Caco-2 (cell line): Measurements from ENCODE around the gene AK9. TPM values are rescaled to one million over a fixed set of nuclear protein-coding genes. Genes with fewer than 3 reads are reported as not detected.

Source experiments
- BruUV-seq: library from RNA; stranded (reverse); fragments of 400-500 nt; replicated peaks from 2 replicates; lab custom pipeline; 2021; lab: Mats Ljungman, UMichigan
- CTCF ChIA-PET: fragments of 300-600 bp; sonication (Branson Sonifier 250); formaldehyde crosslinking; loops from one replicate; lab custom pipeline; 2022; ENCODE audit warnings: antibody characterized with exemption; lab: Charles Lee
- POLR2A ChIA-PET: fragments of 300-600 bp; sonication (Branson Sonifier 250); formaldehyde crosslinking; loops from one replicate; lab custom pipeline; 2022; ENCODE audit warnings: antibody characterized with exemption; lab: Charles Lee
- DNase-seq, 2 experiments: peaks; one replicate each; pipeline versions ENCODE4 v3.0.0 to v3.0.0-alpha.2; 2020 to 2022
- H3K27me3 ChIP-seq: replicated peaks from 2 replicates; pipeline ENCODE4 v1.6.0; 2011; ENCODE audit warnings: low read length; ENCODE audit not compliant: control insufficient read depth, insufficient read depth
- H3K36me3 ChIP-seq: 2 replicates; pipeline ENCODE4 v1.5.1; 2011; ENCODE audit warnings: low read length; ENCODE audit not compliant: control insufficient read depth, insufficient read depth
- H3K4me1 ChIP-seq: fragments of 250-450 bp; sonication (Bioruptor Pico); 2 replicates; pipeline ENCODE4 v1.5.1; 2020; ENCODE audit warnings: mild to moderate bottlenecking
- H3K4me3 ChIP-seq: 2 replicates; pipeline ENCODE4 v1.5.1; 2011; ENCODE audit warnings: low read depth, mild to moderate bottlenecking, control low read depth, low read length
- H3K9me3 ChIP-seq: fragments of 250-450 bp; sonication (Bioruptor Pico); 2 replicates; pipeline ENCODE4 v1.5.1; 2020; ENCODE audit warnings: mild to moderate bottlenecking, moderate library complexity
- H3K27ac Mint-ChIP-seq: one replicate; pipeline ENCODE4 v1.8.0; 2022; ENCODE audit warnings: mixed read lengths; ENCODE audit not compliant: unreplicated experiment
- H3K27me3 Mint-ChIP-seq: one replicate; pipeline ENCODE4 v1.8.0; 2022; ENCODE audit warnings: mixed read lengths; ENCODE audit not compliant: insufficient read depth, unreplicated experiment
- H3K36me3 Mint-ChIP-seq: one replicate; pipeline ENCODE4 v1.8.0; 2022; ENCODE audit warnings: mild to moderate bottlenecking, mixed read lengths; ENCODE audit not compliant: insufficient read depth, unreplicated experiment
- H3K4me1 Mint-ChIP-seq: one replicate; pipeline ENCODE4 v1.8.0; 2022; ENCODE audit warnings: low read depth, mixed read lengths; ENCODE audit not compliant: unreplicated experiment
- H3K4me3 Mint-ChIP-seq: one replicate; pipeline ENCODE4 v1.8.0; 2022; ENCODE audit warnings: mild to moderate bottlenecking, moderate library complexity, mixed read lengths; ENCODE audit not compliant: unreplicated experiment
- H3K9me3 Mint-ChIP-seq: one replicate; pipeline ENCODE4 v1.8.0; 2022; ENCODE audit warnings: mixed read lengths; ENCODE audit not compliant: unreplicated experiment
- intact Hi-C: fragments of 100-400 bp; cut with micrococcal nuclease; formaldehyde crosslinking; loops from one replicate; pipeline ENCODE4 v1.10.0; 2022; ENCODE audit not compliant: unreplicated experiment
- total RNA-seq: library from RNA; stranded (reverse); gene quantifications from 2 replicates; pipeline ENCODE4 v1.2.3, GENCODE V29; 2022
- TF ChIP-seq, protein P1 (sequence below), 2 experiments: fragments of 200-600 bp in 1 of 2; IDR thresholded peaks; 1 replicate in 1 of 2; 2 replicates in 1 of 2; pipeline versions ENCODE4 v1.5.1 to v1.8.0; 2011 to 2022; ENCODE audit warnings: antibody characterized with exemption in 1 of 2, control low read depth in 1 of 2, inconsistent platforms in 1 of 2, low read depth in 1 of 2, low read length in 1 of 2, mild to moderate bottlenecking in 1 of 2, moderate library complexity in 1 of 2; ENCODE audit not compliant: insufficient read depth in 1 of 2, severe bottlenecking in 1 of 2, unreplicated experiment in 1 of 2

AK9 gene
- total RNA-seq, 1 experiment from 2014 or later = 3.4 TPM

DNA sequence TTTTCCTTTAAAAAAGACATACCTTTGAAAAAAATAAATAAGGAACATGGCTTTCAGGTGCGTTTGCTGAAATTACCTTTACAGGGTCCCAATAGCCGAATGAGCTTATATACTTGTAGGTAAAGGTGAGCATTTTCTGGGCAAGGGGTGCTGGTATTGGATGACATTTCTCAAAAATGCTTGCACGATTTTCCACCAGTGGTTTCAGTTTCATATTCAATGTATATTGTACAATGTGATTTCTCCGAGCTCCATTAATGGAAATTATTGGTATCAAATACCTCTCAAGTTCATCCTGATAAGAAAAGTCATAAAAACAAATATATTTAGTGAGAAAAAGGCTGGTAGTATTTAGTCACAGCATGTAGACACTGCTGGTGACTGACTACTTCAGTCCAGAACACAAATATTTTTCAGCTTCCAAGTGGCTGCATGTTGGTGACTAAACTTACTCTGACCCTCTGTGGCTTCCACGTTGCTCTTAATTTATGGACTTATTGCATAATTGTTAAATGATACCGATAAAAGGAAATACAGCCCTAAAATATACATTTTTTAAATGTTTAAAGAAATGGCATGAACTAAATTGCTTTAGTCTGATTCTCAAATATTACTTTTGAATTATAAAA is 175.1 kb downstream of the AK9 start:
- Mint-ChIP-seq H3K4me3 (no peak overlapping the region), H3K36me3 (no peaks in the 10 kb centered on the region), H3K27ac (no peak overlapping the region), H3K27me3 (peaks cover 6% of the 10 kb centered on the region), H3K9me3 (no peaks in the 10 kb centered on the region), H3K4me1 (peaks cover 6% of the 10 kb centered on the region)
- Histone ChIP-seq H3K4me1 (no peaks in the 10 kb centered on the region), H3K9me3 (no peaks in the 10 kb centered on the region), H3K36me3 (no peaks in the 10 kb centered on the region), H3K4me3 (no peak overlapping the region), H3K27me3 (no peaks in the 10 kb centered on the region)
- TF ChIP-seq, protein P1, sequence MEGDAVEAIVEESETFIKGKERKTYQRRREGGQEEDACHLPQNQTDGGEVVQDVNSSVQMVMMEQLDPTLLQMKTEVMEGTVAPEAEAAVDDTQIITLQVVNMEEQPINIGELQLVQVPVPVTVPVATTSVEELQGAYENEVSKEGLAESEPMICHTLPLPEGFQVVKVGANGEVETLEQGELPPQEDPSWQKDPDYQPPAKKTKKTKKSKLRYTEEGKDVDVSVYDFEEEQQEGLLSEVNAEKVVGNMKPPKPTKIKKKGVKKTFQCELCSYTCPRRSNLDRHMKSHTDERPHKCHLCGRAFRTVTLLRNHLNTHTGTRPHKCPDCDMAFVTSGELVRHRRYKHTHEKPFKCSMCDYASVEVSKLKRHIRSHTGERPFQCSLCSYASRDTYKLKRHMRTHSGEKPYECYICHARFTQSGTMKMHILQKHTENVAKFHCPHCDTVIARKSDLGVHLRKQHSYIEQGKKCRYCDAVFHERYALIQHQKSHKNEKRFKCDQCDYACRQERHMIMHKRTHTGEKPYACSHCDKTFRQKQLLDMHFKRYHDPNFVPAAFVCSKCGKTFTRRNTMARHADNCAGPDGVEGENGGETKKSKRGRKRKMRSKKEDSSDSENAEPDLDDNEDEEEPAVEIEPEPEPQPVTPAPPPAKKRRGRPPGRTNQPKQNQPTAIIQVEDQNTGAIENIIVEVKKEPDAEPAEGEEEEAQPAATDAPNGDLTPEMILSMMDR (IDR thresholded peaks at IDR 0.05; ENCODE audit: insufficient read depth in 1 of 2, low read depth in 1 of 2, low read length in 1 of 2, severe bottlenecking in 1 of 2, unreplicated experiment in 1 of 2) = no peak
- no TSS peak for BruUV-seq
- POLR2A ChIA-PET = no interaction called here
- no peak for DNase-seq
- CTCF ChIA-PET = no interaction called here
- intact Hi-C loops = no loop called here

GRCh38 chr6:109514946-109515345 is 176.1 kb downstream of the AK9 start:
- intact Hi-C loops = no loop called here
- H3K36me3 Mint-ChIP-seq = no peaks in the 10 kb centered on the region
- CTCF ChIA-PET = no interaction called here
- no peaks in the 10 kb centered on the region for H3K4me1 ChIP-seq
- H3K27me3 ChIP-seq = no peaks in the 10 kb centered on the region
- H3K4me3 ChIP-seq = no peak overlapping the region
- H3K4me1 Mint-ChIP-seq = peaks cover 6% of the 10 kb centered on the region
- H3K4me3 Mint-ChIP-seq = no peak overlapping the region
- no peaks in the 10 kb centered on the region for H3K9me3 Mint-ChIP-seq
- no TSS peak for BruUV-seq
- no peak for DNase-seq
- TF ChIP-seq, protein P1 (IDR thresholded peaks at IDR 0.05; ENCODE audit: insufficient read depth in 1 of 2, low read depth in 1 of 2, low read length in 1 of 2, severe bottlenecking in 1 of 2, unreplicated experiment in 1 of 2) = no peak
- H3K27ac Mint-ChIP-seq = no peak overlapping the region
- H3K36me3 ChIP-seq = no peaks in the 10 kb centered on the region
- POLR2A ChIA-PET = no interaction called here
- no peaks in the 10 kb centered on the region for H3K9me3 ChIP-seq
- peaks cover 6% of the 10 kb centered on the region for H3K27me3 Mint-ChIP-seq

DNA sequence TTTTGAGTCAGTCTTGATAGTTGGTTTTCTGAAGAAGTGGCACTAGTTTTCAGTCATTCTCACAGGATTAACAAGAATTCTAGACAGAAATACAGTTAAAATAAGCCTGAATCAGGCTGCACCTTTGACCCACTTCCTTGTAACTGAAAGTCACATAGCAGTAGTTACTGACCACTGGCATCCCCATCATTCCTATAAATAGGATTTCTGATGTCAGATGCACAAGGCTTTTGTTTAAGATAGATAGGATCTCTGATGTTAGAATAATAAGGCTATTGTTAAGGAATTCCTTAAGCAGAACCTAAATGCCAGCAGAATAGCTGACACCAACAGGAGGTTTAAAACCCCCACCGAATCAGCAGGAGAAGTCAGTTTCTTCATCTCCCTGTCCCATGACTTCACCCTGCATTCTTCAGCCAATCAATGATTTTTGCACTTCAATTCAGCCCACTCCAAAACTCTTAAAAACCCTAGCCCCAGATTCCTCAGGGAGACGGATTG is 177.4 kb downstream of the AK9 start:
- POLR2A ChIA-PET = no interaction called here
- peaks cover 6% of the 10 kb centered on the region for H3K4me1 Mint-ChIP-seq

More for the DNA sequence above, 177.4 kb downstream of the AK9 start:
- Histone ChIP-seq H3K36me3 (no peaks in the 10 kb centered on the region), H3K4me1 (no peaks in the 10 kb centered on the region), H3K9me3 (no peaks in the 10 kb centered on the region), H3K27me3 (no peaks in the 10 kb centered on the region), H3K4me3 (no peak overlapping the region)
- no peaks in the 10 kb centered on the region for H3K9me3 Mint-ChIP-seq
- no peak overlapping the region for H3K4me3 Mint-ChIP-seq
- intact Hi-C loops = no loop called here
- CTCF ChIA-PET = no interaction called here
- BruUV-seq = no TSS peak
- no peaks in the 10 kb centered on the region for H3K36me3 Mint-ChIP-seq
- DNase-seq = no peak
- peaks cover 6% of the 10 kb centered on the region for H3K27me3 Mint-ChIP-seq
- TF ChIP-seq, protein P1 (IDR thresholded peaks at IDR 0.05; ENCODE audit: insufficient read depth in 1 of 2, low read depth in 1 of 2, low read length in 1 of 2, severe bottlenecking in 1 of 2, unreplicated experiment in 1 of 2) = no peak
- H3K27ac Mint-ChIP-seq = no peak overlapping the region
